ENCODE data around the gene INTS7. TPM values are rescaled to one million over a fixed set of nuclear protein-coding genes. Genes with fewer than 3 reads are reported as not detected.

The INTS7 gene
- total RNA-seq, 1 experiment from 2014 or later, result 25.3 TPM

DNA sequence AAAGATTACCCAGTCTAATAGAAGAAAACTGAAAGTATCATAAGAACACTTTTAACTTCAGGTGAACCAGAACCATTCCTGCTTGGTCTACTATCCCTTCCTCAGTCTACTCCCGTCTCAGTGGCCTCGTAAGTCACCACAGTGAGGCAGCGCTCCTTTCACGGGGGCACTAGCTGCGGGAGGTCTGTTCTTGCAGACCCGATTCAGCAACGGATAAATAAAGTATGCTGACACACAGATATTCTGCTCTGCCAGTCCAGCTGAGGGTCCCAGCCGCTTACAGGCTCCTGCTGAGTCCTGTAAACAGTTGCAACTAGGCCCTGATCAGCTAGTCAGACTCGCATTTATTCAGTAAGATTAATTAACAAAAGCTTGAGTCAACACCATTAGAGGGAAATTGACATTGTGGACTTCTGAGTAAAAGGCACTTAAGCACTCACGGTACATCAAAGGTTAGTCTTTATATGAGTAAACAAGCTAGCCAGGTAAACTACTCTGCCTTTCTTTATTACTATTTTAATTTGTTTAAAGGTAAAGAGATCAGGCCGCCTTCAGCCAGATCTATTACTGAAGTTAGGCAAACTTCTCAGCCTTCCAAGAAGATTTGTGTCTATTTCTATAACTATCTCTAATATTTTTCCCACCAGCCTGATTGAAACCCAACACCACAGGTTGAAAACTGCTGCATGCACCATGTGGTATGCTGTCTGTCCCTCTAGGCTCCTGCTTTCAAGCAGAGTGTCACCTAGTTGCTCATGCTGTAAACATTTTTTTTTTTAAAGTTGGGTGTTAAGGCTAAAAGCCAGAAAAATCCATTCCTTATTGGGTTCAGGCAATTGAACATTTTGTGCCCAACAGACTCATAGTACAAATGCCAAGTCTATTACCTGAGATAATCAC lies 87.7 kb downstream of the INTS7 start:
- TF ChIP-seq EZH2 (IDR thresholded peaks at IDR 0.05; ENCODE audit: low read length, unreplicated experiment), result no peak
- no peak for TF ChIP-seq EZH2phosphoT487 (IDR thresholded peaks at IDR 0.05; ENCODE audit: borderline replicate concordance, low read length)
- TF ChIP-seq, protein P1, sequence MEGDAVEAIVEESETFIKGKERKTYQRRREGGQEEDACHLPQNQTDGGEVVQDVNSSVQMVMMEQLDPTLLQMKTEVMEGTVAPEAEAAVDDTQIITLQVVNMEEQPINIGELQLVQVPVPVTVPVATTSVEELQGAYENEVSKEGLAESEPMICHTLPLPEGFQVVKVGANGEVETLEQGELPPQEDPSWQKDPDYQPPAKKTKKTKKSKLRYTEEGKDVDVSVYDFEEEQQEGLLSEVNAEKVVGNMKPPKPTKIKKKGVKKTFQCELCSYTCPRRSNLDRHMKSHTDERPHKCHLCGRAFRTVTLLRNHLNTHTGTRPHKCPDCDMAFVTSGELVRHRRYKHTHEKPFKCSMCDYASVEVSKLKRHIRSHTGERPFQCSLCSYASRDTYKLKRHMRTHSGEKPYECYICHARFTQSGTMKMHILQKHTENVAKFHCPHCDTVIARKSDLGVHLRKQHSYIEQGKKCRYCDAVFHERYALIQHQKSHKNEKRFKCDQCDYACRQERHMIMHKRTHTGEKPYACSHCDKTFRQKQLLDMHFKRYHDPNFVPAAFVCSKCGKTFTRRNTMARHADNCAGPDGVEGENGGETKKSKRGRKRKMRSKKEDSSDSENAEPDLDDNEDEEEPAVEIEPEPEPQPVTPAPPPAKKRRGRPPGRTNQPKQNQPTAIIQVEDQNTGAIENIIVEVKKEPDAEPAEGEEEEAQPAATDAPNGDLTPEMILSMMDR (conservative IDR thresholded peaks at IDR 0.05; ENCODE audit: low read depth, low read length), result no peak
- ChIA-PET CTCF (no interaction called here), POLR2A (ENCODE audit: unreplicated experiment) (no interaction called here)

DNA sequence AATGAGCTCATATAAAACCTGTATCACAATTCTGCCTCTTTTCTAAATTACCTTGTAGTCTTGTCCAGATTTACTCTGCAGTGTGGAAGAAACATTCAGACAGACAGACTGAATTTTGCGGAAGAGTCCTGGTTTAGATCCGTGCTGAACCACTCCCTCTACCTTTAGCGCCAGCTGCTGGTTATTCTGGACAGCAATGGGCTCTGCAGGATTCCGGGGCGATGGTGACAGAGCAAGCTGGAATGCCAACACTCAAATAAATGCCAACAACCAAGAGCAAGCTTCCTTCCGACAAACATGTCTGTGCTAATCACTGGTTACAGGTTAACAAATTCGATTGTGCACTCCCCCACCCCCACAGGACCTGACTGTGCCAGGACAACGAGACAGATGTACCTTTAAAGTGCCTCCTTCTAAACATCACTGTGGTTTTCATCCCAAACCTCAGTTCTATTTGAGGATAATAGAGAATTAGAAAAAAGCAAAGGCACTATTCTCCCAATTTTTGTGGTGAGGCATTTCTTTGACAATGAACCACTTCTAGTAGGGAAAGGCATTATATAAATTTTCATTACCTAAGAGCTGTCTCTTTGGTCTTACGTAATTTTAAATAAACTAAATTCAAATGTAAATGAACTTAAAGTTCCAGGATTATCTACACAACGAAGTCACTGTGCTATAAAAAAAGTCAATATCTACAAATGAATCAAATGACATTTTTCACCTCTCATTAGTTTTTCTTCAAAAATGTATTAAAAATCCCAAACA lies 90.4 kb downstream of the INTS7 start:
- intact Hi-C loops (cut with micrococcal nuclease), result loop anchor here (1.0 to 2.0 kb wide), 4 partner anchors 90 to 265 kb away; partner anchors contain the start of genes DTL, INTS7 and LPGAT1
- Histone ChIP-seq H3K4me1 (ENCODE audit: insufficient read depth, low read length) (peaks cover 10% of the 10 kb centered on the region), H2AFZ (ENCODE audit: low read length) (no peak overlapping the region), H3K36me3 (ENCODE audit: low read depth, low read length) (peaks cover 8% of the 10 kb centered on the region), H3K4me2 (ENCODE audit: low read length) (peak overlapping the region; percentile 20; the same call in 1 of the 2 replicates), H3K27me3 (ENCODE audit: low read length) (no peaks in the 10 kb centered on the region), H3K4me3 (ENCODE audit: low read length) (no peak overlapping the region), H4K20me1 (ENCODE audit: low read length) (no peaks in the 10 kb centered on the region), H3K9me2 (replicated peaks; ENCODE audit: low read length) (no peaks in the 10 kb centered on the region), H3K9me3 (ENCODE audit: low read length) (no peaks in the 10 kb centered on the region), H3F3A (ENCODE audit: low read length, unreplicated experiment) (no peaks in the 10 kb centered on the region), H3K79me2 (ENCODE audit: low read length) (no peaks in the 10 kb centered on the region), H3K9ac (ENCODE audit: low read length) (no peak overlapping the region), H3K27ac (ENCODE audit: low read length) (no peak overlapping the region)
- CTCF ChIA-PET, result interaction anchor here (0.5 to 1.3 kb wide), 5 partner anchors 14 to 264 kb away, joined by 4 to 15 read pairs (median 10); partner anchors contain the start of genes DTL and INTS7
- TF ChIP-seq EZH2 (IDR thresholded peaks at IDR 0.05; ENCODE audit: low read length, unreplicated experiment) (no peak), EZH2phosphoT487 (IDR thresholded peaks at IDR 0.05; ENCODE audit: borderline replicate concordance, low read length) (no peak)
- TF ChIP-seq, protein P1 (conservative IDR thresholded peaks at IDR 0.05; ENCODE audit: low read depth, low read length), result peak; percentile 99
- no TSS peak for BruUV-seq (replicated peaks)
- ATAC-seq, result peak; percentile 100
- DNase-seq, result peak; percentile 95
- POLR2A ChIA-PET (ENCODE audit: unreplicated experiment), result interaction anchor here (0.6 kb wide), 1 partner anchor 126 kb away, joined by 4 read pairs; no protein-coding TSS in a partner anchor

More for the DNA sequence above, 87.7 kb downstream of the INTS7 start:
- DNase-seq (no peak), ATAC-seq (no peak)
- Histone ChIP-seq H3K4me1 (ENCODE audit: insufficient read depth, low read length) (peaks cover 24% of the 10 kb centered on the region), H3K9ac (ENCODE audit: low read length) (no peak overlapping the region), H3K36me3 (ENCODE audit: low read depth, low read length) (peaks cover 16% of the 10 kb centered on the region), H3K9me3 (ENCODE audit: low read length) (no peaks in the 10 kb centered on the region), H3K27me3 (ENCODE audit: low read length) (no peaks in the 10 kb centered on the region), H3K4me3 (ENCODE audit: low read length) (no peak overlapping the region), H3K9me2 (replicated peaks; ENCODE audit: low read length) (no peaks in the 10 kb centered on the region), H3K27ac (ENCODE audit: low read length) (no peak overlapping the region), H3K79me2 (ENCODE audit: low read length) (no peaks in the 10 kb centered on the region), H3K4me2 (ENCODE audit: low read length) (no peak overlapping the region), H2AFZ (ENCODE audit: low read length) (no peak overlapping the region), H3F3A (ENCODE audit: low read length, unreplicated experiment) (peaks cover 5% of the 10 kb centered on the region), H4K20me1 (ENCODE audit: low read length) (no peaks in the 10 kb centered on the region)
- intact Hi-C loops (cut with micrococcal nuclease), result no loop called here
- no TSS peak for BruUV-seq (replicated peaks)
